GM10248 (cell line): ENCODE data around the gene BMPR2.
"Not testable (repeated sequence)": the region's sequence is repeated elsewhere in the genome, so short reads cannot be mapped to it uniquely, and the experiment has no call there.

Source experiments
- CTCF ChIA-PET: fragments of 300-600 bp; sonication (Branson Sonifier 250); formaldehyde crosslinking; extraction: SDS; loops from one replicate; lab custom pipeline; 2021; ENCODE audit warnings: antibody characterized with exemption; lab: Yijun Ruan, JAX
- POLR2A ChIA-PET: fragments of 350-650 bp; sonication (Branson Sonifier 250); formaldehyde crosslinking; extraction: SDS; loops from one replicate; lab custom pipeline; 2020; ENCODE audit warnings: antibody characterized with exemption; lab: Yijun Ruan, JAX
- DNase-seq: peaks from one replicate; pipeline ENCODE4 v3.0.0; 2012; ENCODE audit errors: extremely low spot score
- TF ChIP-seq, protein P1 (sequence below): IDR thresholded peaks from 2 replicates; pipeline ENCODE4 v1.5.1; 2012; ENCODE audit warnings: mild to moderate bottlenecking, low read depth; ENCODE audit errors: extremely low read depth, missing control alignments, control extremely low read depth

BMPR2 gene

DNA sequence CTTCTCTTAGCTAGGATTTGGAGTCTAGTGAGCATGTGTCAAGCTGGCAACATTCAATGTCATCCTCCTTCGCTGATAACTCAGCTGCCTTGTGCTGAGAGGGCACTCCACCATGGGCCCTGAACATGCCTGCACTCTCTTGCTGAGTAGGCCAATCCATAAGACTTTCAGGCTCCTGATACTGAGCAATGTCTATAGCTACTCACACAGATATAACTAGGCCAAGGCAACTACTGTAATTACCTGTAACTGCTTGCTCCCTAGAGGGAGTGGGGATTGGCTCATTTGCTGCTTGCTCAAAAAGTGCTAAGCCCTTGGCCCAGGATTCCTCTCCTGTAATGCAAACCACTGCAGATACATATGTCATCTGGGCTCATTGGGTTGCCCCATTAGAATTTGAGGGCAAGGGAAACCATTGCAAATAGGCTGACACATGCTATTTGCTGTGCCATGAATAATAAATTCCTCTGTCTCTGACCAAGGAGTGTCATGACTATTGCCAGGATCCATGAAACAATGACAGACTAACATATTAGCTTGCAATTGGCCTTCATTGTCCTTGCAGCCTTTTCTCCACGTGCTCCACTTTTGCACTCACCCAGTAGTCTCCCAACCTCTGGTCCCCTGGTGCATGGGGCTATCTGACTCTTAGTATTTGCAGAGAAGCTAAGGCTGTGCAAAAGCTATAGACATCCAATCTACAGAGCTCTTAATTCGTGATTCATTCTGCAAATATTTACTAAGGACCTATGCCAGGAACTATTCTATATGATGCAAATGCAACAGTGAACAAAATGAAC is 36.9 kb upstream of the BMPR2 start:
- DNase-seq = no peak
- POLR2A ChIA-PET = no interaction called here
- CTCF ChIA-PET = interaction anchor here (1.5 kb wide), 1 partner anchor 27 kb away, joined by 3 read pairs; no protein-coding TSS in a partner anchor
- TF ChIP-seq, protein P1, sequence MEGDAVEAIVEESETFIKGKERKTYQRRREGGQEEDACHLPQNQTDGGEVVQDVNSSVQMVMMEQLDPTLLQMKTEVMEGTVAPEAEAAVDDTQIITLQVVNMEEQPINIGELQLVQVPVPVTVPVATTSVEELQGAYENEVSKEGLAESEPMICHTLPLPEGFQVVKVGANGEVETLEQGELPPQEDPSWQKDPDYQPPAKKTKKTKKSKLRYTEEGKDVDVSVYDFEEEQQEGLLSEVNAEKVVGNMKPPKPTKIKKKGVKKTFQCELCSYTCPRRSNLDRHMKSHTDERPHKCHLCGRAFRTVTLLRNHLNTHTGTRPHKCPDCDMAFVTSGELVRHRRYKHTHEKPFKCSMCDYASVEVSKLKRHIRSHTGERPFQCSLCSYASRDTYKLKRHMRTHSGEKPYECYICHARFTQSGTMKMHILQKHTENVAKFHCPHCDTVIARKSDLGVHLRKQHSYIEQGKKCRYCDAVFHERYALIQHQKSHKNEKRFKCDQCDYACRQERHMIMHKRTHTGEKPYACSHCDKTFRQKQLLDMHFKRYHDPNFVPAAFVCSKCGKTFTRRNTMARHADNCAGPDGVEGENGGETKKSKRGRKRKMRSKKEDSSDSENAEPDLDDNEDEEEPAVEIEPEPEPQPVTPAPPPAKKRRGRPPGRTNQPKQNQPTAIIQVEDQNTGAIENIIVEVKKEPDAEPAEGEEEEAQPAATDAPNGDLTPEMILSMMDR = no peak

DNA sequence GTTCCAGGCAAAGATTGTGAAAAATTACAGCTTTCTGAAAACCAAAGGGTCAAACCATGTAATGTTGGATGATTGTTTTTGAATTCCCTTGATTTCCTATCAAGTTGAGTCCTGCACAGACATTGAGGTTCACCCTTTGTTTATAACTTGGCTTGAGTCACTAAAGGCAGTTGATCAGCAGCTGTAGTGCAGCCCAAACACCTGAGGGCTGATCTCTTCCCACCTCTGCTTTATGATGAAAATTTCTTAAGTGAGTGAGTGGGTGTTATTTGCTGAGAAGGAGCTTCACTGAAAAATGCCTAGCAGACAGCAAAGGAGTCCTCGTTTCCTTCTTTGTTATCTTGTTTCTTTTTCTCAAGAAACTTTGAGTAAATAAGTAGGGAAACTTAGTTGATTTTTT is 31.9 kb upstream of the BMPR2 start:
- TF ChIP-seq, protein P1 = no peak
- no peak for DNase-seq
- POLR2A ChIA-PET = no interaction called here
- CTCF ChIA-PET = no interaction called here

DNA sequence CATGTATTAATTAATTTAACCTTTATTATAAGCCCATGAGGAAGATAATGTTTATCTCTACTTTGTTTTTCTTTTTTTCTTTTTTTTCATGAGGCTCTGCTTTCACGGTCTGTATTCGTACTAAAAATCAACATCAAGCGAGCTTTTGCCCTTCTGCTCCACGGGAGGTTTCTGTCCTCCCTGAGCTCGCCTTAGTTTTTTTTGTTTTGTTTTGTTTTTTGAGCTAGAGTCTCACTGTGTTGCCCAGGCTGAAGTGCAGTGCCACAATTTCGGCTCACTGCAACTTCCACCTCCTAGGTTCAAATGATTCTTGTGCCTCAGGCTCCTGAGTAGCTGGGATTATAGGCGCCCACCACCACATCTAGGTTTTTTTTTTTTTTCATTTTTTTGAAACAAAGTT is 29.9 kb upstream of the BMPR2 start:
- DNase-seq = no peak
- CTCF ChIA-PET = no interaction called here
- TF ChIP-seq, protein P1 = no peak
- POLR2A ChIA-PET = no interaction called here

DNA sequence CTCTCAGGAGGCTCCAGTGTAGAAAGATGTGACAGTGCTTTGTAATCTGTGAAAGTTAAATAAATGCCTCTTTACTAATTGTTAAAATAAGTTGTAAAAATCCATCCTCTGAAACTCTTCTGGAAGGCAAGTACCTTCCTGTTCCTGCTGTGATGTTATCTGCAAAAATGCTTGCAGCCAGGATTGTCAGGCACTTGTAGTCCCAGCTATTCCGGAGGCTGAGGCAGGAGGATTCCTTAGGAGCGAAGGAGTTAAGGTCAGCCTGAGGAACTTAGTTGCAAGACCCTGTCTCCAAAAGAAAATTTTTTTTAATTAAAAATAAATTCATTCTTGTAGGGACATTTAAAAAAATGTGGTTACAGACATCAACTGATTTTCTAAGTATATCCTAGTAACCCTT is 22.7 kb upstream of the BMPR2 start:
- TF ChIP-seq, protein P1 = no peak
- ChIA-PET POLR2A (no interaction called here), CTCF (no interaction called here)
- DNase-seq = no peak

DNA sequence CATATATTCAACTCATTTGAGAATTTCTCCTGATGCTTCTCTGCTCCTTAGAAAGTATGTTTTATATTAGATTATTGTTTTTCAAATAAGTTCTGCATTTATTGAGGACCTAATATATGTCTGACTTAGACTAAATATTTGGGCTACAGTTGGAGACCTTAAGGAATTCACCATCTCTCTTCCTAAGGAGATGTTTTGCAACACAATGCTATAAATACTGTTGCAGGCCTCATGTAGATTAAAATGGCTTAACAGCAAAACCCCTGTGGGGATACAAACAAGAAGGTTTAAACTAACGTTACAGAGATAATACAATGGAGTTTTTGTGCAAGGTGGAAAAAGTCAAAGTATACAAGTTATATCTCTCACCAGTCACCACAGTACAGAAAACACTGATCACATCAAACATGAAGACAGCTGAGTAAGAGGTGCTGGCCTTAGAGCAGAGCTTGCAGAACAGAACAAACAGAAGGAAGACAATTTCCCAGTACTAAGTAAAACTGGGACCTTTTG is 20.1 kb upstream of the BMPR2 start:
- TF ChIP-seq, protein P1 = no peak
- no peak for DNase-seq
- POLR2A ChIA-PET = no interaction called here
- CTCF ChIA-PET = interaction anchor here (1.5 kb wide), 1 partner anchor 820 kb away, joined by 3 read pairs; no protein-coding TSS in a partner anchor

- POLR2A ChIA-PET, DNase-seq, CTCF ChIA-PET: not testable (repeated sequence)
Observed at GRCh38 chr2:202358924-202359323, 17.2 kb upstream of the BMPR2 start.

- DNase-seq = no peak
- TF ChIP-seq, protein P1 = no peak
- CTCF ChIA-PET = no interaction called here
- POLR2A ChIA-PET = no interaction called here
Observed at GRCh38 chr2:202360646-202361045, 15.5 kb upstream of the BMPR2 start.
